ENCODE measurements around the gene INSIG1. TPM values are rescaled to one million over a fixed set of nuclear protein-coding genes. Genes with fewer than 3 reads are reported as not detected.

Gene INSIG1
- total and polyA plus RNA-seq, 2 experiments from 2014 or later = 70.3 to 131 TPM

DNA sequence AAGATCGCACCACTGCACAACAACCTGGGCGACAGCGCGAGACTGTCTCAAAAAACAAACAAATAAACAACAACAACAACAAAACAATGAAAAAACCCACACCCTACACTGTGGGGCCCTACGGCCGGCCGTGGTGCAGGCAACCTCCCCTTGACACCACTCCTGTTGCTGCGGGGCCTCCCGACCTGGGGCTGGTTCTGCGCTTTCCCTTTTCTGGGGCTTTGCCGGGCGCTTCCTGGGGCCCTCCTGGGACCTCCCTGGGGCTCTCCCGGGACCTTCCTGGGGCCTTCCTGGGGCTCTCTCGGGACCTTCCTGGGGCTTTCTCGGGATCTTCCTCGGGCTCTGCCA lies 46.6 kb downstream of the INSIG1 start (continued):
- TF ChIP-seq, protein P1, sequence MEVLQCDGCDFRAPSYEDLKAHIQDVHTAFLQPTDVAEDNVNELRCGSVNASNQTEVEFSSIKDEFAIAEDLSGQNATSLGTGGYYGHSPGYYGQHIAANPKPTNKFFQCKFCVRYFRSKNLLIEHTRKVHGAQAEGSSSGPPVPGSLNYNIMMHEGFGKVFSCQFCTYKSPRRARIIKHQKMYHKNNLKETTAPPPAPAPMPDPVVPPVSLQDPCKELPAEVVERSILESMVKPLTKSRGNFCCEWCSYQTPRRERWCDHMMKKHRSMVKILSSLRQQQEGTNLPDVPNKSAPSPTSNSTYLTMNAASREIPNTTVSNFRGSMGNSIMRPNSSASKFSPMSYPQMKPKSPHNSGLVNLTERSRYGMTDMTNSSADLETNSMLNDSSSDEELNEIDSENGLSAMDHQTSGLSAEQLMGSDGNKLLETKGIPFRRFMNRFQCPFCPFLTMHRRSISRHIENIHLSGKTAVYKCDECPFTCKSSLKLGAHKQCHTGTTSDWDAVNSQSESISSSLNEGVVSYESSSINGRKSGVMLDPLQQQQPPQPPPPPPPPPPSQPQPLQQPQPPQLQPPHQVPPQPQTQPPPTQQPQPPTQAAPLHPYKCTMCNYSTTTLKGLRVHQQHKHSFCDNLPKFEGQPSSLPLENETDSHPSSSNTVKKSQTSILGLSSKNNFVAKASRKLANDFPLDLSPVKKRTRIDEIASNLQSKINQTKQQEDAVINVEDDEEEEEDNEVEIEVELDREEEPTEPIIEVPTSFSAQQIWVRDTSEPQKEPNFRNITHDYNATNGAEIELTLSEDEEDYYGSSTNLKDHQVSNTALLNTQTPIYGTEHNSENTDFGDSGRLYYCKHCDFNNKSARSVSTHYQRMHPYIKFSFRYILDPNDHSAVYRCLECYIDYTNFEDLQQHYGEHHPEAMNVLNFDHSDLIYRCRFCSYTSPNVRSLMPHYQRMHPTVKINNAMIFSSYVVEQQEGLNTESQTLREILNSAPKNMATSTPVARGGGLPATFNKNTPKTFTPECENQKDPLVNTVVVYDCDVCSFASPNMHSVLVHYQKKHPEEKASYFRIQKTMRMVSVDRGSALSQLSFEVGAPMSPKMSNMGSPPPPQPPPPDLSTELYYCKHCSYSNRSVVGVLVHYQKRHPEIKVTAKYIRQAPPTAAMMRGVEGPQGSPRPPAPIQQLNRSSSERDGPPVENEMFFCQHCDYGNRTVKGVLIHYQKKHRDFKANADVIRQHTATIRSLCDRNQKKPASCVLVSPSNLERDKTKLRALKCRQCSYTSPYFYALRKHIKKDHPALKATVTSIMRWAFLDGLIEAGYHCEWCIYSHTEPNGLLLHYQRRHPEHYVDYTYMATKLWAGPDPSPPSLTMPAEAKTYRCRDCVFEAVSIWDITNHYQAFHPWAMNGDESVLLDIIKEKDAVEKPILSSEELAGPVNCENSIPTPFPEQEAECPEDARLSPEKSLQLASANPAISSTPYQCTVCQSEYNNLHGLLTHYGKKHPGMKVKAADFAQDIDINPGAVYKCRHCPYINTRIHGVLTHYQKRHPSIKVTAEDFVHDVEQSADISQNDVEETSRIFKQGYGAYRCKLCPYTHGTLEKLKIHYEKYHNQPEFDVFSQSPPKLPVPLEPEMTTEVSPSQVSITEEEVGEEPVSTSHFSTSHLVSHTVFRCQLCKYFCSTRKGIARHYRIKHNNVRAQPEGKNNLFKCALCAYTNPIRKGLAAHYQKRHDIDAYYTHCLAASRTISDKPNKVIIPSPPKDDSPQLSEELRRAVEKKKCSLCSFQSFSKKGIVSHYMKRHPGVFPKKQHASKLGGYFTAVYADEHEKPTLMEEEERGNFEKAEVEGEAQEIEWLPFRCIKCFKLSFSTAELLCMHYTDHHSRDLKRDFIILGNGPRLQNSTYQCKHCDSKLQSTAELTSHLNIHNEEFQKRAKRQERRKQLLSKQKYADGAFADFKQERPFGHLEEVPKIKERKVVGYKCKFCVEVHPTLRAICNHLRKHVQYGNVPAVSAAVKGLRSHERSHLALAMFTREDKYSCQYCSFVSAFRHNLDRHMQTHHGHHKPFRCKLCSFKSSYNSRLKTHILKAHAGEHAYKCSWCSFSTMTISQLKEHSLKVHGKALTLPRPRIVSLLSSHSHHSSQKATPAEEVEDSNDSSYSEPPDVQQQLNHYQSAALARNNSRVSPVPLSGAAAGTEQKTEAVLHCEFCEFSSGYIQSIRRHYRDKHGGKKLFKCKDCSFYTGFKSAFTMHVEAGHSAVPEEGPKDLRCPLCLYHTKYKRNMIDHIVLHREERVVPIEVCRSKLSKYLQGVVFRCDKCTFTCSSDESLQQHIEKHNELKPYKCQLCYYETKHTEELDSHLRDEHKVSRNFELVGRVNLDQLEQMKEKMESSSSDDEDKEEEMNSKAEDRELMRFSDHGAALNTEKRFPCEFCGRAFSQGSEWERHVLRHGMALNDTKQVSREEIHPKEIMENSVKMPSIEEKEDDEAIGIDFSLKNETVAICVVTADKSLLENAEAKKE (CRISPR knock-in tag; IDR thresholded peaks at IDR 0.05) = no peak
- TF ChIP-seq, protein P2, sequence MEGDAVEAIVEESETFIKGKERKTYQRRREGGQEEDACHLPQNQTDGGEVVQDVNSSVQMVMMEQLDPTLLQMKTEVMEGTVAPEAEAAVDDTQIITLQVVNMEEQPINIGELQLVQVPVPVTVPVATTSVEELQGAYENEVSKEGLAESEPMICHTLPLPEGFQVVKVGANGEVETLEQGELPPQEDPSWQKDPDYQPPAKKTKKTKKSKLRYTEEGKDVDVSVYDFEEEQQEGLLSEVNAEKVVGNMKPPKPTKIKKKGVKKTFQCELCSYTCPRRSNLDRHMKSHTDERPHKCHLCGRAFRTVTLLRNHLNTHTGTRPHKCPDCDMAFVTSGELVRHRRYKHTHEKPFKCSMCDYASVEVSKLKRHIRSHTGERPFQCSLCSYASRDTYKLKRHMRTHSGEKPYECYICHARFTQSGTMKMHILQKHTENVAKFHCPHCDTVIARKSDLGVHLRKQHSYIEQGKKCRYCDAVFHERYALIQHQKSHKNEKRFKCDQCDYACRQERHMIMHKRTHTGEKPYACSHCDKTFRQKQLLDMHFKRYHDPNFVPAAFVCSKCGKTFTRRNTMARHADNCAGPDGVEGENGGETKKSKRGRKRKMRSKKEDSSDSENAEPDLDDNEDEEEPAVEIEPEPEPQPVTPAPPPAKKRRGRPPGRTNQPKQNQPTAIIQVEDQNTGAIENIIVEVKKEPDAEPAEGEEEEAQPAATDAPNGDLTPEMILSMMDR (conservative IDR thresholded peaks at IDR 0.05; ENCODE audit: low read depth in 2 of 2) = no peak

DNA sequence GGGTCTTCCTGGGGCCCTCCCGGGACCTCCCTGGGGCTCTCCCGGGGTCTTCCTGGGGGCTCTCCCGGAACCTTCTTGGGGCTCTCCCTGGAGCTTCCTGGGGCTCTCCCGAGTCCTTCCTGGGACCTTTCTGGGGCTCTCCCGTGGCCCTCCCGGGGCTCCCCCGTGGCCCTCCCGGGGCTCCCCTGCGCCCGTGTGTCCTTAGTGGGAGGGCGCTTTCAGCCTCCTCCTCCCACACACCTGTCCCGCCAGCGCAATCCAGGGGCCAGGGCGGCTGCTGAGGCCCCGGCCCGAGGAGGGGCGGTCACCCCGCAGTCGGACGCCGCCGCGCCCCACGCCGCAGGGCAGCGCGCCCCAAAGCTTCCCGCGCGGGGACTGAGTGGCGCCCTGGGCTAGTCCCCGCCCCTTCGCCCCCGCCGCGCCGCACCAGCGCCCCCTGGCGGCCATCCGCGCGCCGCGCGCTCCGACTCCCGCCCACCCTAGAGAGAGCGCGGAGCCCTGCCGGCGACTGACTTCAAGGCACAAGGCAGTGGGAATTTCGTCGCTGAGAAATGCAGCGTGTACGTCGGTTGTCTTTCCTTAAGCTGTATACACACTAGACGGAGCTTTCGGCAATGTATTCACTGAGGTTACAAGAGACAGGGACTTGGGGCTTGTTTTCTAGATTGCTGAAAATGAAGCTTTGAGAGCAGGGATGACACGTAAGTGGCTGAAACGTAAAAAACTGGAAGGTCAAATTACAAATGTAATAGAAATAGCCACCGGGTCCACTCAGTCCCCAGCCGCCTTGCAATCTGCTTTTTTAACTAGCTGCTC lies 47.1 kb downstream of the INSIG1 start:
- Histone ChIP-seq H3K79me2 (replicated peaks; ENCODE audit: insufficient read depth) (no peaks in the 10 kb centered on the region), H3K27ac (ENCODE audit: low read depth) (no peak overlapping the region), H3K27me3 (ENCODE audit: insufficient read depth) (peaks cover 11% of the 10 kb centered on the region; the same call in 1 of the 2 replicates), H3K4me2 (peak overlapping the region; percentile 83), H3K4me1 (ENCODE audit: insufficient read depth) (no peaks in the 10 kb centered on the region), H3F3A (replicated peaks; ENCODE audit: low read depth) (no peaks in the 10 kb centered on the region), H3K9me2 (ENCODE audit: insufficient read depth) (no peaks in the 10 kb centered on the region), H3K4me3 (peak overlapping the region; percentile 63), H4K20me1 (replicated peaks; ENCODE audit: insufficient read depth) (no peaks in the 10 kb centered on the region), H3K36me3 (ENCODE audit: insufficient read depth) (no peaks in the 10 kb centered on the region), H2AFZ (peak overlapping the region; percentile 85)
- H3K36me3 Mint-ChIP-seq (ENCODE audit: low read depth) = peaks cover 2% of the 10 kb centered on the region; the same call in 2 of the 3 replicates
- H3K4me1 Mint-ChIP-seq = no peaks in the 10 kb centered on the region
- DNase-seq (ENCODE audit: low spot score) (peak; percentile 83), ATAC-seq (peak; percentile 90)
- H3K27me3 Mint-ChIP-seq (ENCODE audit: insufficient read depth, low read depth, poor library complexity) = peaks cover 6% of the 10 kb centered on the region
- TF ChIP-seq POLR2AphosphoS5 (IDR thresholded peaks at IDR 0.05; ENCODE audit: low read depth) = no peak
- TF ChIP-seq, protein P2 (conservative IDR thresholded peaks at IDR 0.05; ENCODE audit: low read depth in 2 of 2) = peak; percentile 69 to 80
- peak overlapping the region; percentile 69 for H3K4me3 Mint-ChIP-seq
- H3K9me3 Mint-ChIP-seq = no peaks in the 10 kb centered on the region; the same call in 2 of the 3 replicates
- H3K27ac Mint-ChIP-seq = no peak overlapping the region

All from GM23338 (cell line).